GM12878 (cell line): ENCODE data around the gene MYH10. TPM values are rescaled to one million over a fixed set of nuclear protein-coding genes. Genes with fewer than 3 reads are reported as not detected.

Experiments used
- ATAC-seq: fragments of 200-7000 bp; cut with Tn5 transposase; 3 replicates; pipeline ENCODE4 v1.9.1; 2020; ENCODE audit warnings: mild to moderate bottlenecking, moderate library complexity
- BruUV-seq: library from RNA; stranded (reverse); fragments of 400-500 nt; replicated peaks from 2 replicates; lab custom pipeline; 2021; lab: Mats Ljungman, UMichigan
- CTCF ChIA-PET: fragments of 300-600 bp; sonication (Branson Sonifier 250); formaldehyde crosslinking; extraction: SDS; loops from one replicate; lab custom pipeline; 2021; ENCODE audit warnings: inconsistent platforms; lab: Yijun Ruan, JAX
- POLR2A ChIA-PET: fragments of 350-600 bp; formaldehyde crosslinking; extraction: SDS; loops from one replicate; lab custom pipeline; 2021; ENCODE audit warnings: inconsistent platforms; lab: Charles Lee
- RAD21 ChIA-PET: fragments of 300-600 bp; sonication (Branson Sonifier 250); formaldehyde crosslinking; loops from one replicate; lab custom pipeline; 2023; ENCODE audit warnings: antibody characterized with exemption; ENCODE audit not compliant: unreplicated experiment; lab: Charles Lee
- SMC1A ChIA-PET: fragments of 300-600 bp; sonication (Branson Sonifier 250); formaldehyde crosslinking; loops from one replicate; lab custom pipeline; 2023; ENCODE audit not compliant: unreplicated experiment, uncharacterized antibody; lab: Charles Lee
- DNase-seq: peaks from one replicate; pipeline ENCODE4 v3.0.0-alpha.2; 2011; ENCODE audit warnings: low read depth, low spot score
- FAIRE-seq: peaks from 3 replicates; lab custom pipeline; 2011; peaks lifted over from hg19 to GRCh38; lab: Jason Lieb, UNC
- H2AFZ ChIP-seq: 2 replicates; pipeline ENCODE4 v1.6.0; 2011; ENCODE audit warnings: low read depth, low read length, control low read depth; ENCODE audit not compliant: control insufficient read depth
- H3K27ac ChIP-seq: 2 replicates; pipeline ENCODE4 v1.5.1; 2011; ENCODE audit warnings: control low read depth; ENCODE audit not compliant: control insufficient read depth, insufficient read depth
- H3K27me3 ChIP-seq, 2 experiments: replicated peaks in 1 of 2; 2 replicates each; pipeline versions ENCODE4 v1.6.0 to v1.6.1; 2011; ENCODE audit warnings: low read length in 1 of 2; ENCODE audit not compliant: control insufficient read depth in 2 of 2, insufficient read depth in 2 of 2
- H3K36me3 ChIP-seq, 2 experiments: 2 replicates each; pipeline ENCODE4 v1.5.1; 2011; ENCODE audit warnings: low read length in 1 of 2; ENCODE audit not compliant: control insufficient read depth in 2 of 2, insufficient read depth in 2 of 2
- H3K4me1 ChIP-seq: 2 replicates; pipeline ENCODE4 v1.6.1; 2011; ENCODE audit warnings: mild to moderate bottlenecking, low read length, moderate library complexity, mixed read lengths; ENCODE audit not compliant: control insufficient read depth, insufficient read depth
- H3K4me2 ChIP-seq: 2 replicates; pipeline ENCODE4 v1.6.0; 2011; ENCODE audit warnings: control low read depth; ENCODE audit not compliant: control insufficient read depth, insufficient read depth
- H3K4me3 ChIP-seq: fragments of 200-600 bp; sonication (generic); 2 replicates; pipeline ENCODE4 v1.5.1; 2016
- H3K79me2 ChIP-seq: 2 replicates; pipeline ENCODE4 v1.6.0; 2011; ENCODE audit warnings: low read length; ENCODE audit not compliant: control insufficient read depth, insufficient read depth
- H3K9ac ChIP-seq: 2 replicates; pipeline ENCODE4 v1.8.0; 2011; ENCODE audit warnings: low read length, control low read depth, mixed read lengths; ENCODE audit not compliant: control insufficient read depth, insufficient read depth
- H3K9me3 ChIP-seq: replicated peaks from 3 replicates; pipeline ENCODE4 v1.5.1; 2011; ENCODE audit warnings: mild to moderate bottlenecking, low read length; ENCODE audit not compliant: control insufficient read depth, insufficient read depth
- H4K20me1 ChIP-seq: 2 replicates; pipeline ENCODE4 v1.6.0; 2011; ENCODE audit not compliant: control insufficient read depth, insufficient read depth
- ATF7 ChIP-seq: fragments of 450-650 bp; IDR thresholded peaks from 2 replicates; pipeline ENCODE4 v1.6.1; 2016; ENCODE audit warnings: low read depth, mild to moderate bottlenecking
- BHLHE40 ChIP-seq, 2 experiments: fragments of 450-650 bp in 1 of 2; IDR thresholded peaks; 2 replicates each; pipeline ENCODE4 v1.6.1; 2011 to 2017; ENCODE audit warnings: low read depth in 2 of 2, borderline replicate concordance in 1 of 2, improper control_type of control experiment in 1 of 2, low read length in 1 of 2, mild to moderate bottlenecking in 1 of 2
- CEBPB ChIP-seq, 2 experiments: fragments of 150-350 bp in 1 of 2; IDR thresholded peaks; 2 replicates each; pipeline ENCODE4 v1.6.1; 2012 to 2014; ENCODE audit warnings: low read depth in 2 of 2, low read length in 2 of 2, borderline replicate concordance in 1 of 2, inconsistent platforms in 1 of 2
- CEBPZ ChIP-seq: fragments of 150-350 bp; IDR thresholded peaks from 2 replicates; pipeline ENCODE4 v1.6.1; 2016; ENCODE audit warnings: low read depth, low read length
- CHD4 ChIP-seq: fragments of 200-600 bp; sonication (generic); IDR thresholded peaks from 2 replicates; pipeline ENCODE4 v1.6.1; 2016; ENCODE audit warnings: mild to moderate bottlenecking
- EP300 ChIP-seq, 2 experiments: fragments of 150-350 bp in 1 of 2; IDR thresholded peaks; 2 replicates each; pipeline ENCODE4 v1.6.1; 2011 to 2012; ENCODE audit warnings: low read depth in 2 of 2, low read length in 2 of 2, borderline replicate concordance in 1 of 2, improper control_type of control experiment in 1 of 2, inconsistent platforms in 1 of 2; ENCODE audit not compliant: control insufficient read depth in 1 of 2
- HDAC2 ChIP-seq: fragments of 200-600 bp; sonication (generic); IDR thresholded peaks from 2 replicates; pipeline ENCODE4 v1.6.1; 2017
- IRF5 ChIP-seq: fragments of 450-650 bp; IDR thresholded peaks from 2 replicates; pipeline ENCODE4 v1.6.1; 2017; ENCODE audit warnings: borderline replicate concordance
- MYC ChIP-seq: IDR thresholded peaks from 2 replicates; pipeline ENCODE4 v1.6.1; 2011; ENCODE audit warnings: mild to moderate bottlenecking, low read length, moderate library complexity, inconsistent platforms; ENCODE audit not compliant: insufficient read depth, insufficient replicate concordance, insufficient read length, severe bottlenecking
- SMAD1 ChIP-seq: fragments of 450-650 bp; IDR thresholded peaks from 2 replicates; pipeline ENCODE4 v1.6.1; 2018; ENCODE audit warnings: mild to moderate bottlenecking, low read depth; ENCODE audit not compliant: partially characterized antibody
- SMAD5 ChIP-seq: IDR thresholded peaks from 2 replicates; pipeline ENCODE4 v1.6.1; 2016; ENCODE audit warnings: antibody characterized with exemption, low read depth
- SUPT20H ChIP-seq: IDR thresholded peaks from 2 replicates; pipeline ENCODE4 v1.6.1; 2011; ENCODE audit warnings: low read depth, mild to moderate bottlenecking, low read length, moderate library complexity, borderline replicate concordance; ENCODE audit not compliant: control insufficient read depth
- TAF1 ChIP-seq: IDR thresholded peaks from 2 replicates; pipeline ENCODE4 v1.6.1; 2011; ENCODE audit warnings: mild to moderate bottlenecking, low read depth, low read length, borderline replicate concordance
- TCF3 ChIP-seq: IDR thresholded peaks from 2 replicates; pipeline ENCODE4 v1.6.1; 2012; ENCODE audit warnings: low read depth, mild to moderate bottlenecking, low read length, borderline replicate concordance; ENCODE audit not compliant: insufficient read depth
- ZNF384 ChIP-seq: IDR thresholded peaks from 2 replicates; pipeline ENCODE4 v1.6.1; 2012; ENCODE audit warnings: low read depth, mild to moderate bottlenecking, low read length, improper control_type of control experiment, borderline replicate concordance
- ZSCAN29 ChIP-seq: fragments of 450-650 bp; IDR thresholded peaks from 2 replicates; pipeline ENCODE4 v1.6.1; 2017; ENCODE audit warnings: mild to moderate bottlenecking, moderate library complexity
- WGBS: methylation state at CpG from one replicate; pipeline ENCODE4 v1.1.6; 2016; ENCODE audit warnings: low lambda C conversion rate; ENCODE audit not compliant: insufficient replicate concordance, insufficient coverage; ENCODE audit errors: missing lambda C conversion rate; 5-methylcytosine and 5-hydroxymethylcytosine counted together
- in situ Hi-C: fragments of 300-500 bp; cut with MboI; formaldehyde crosslinking; loops from 9 replicates; pipeline ENCODE4 v1.14.3; 2018; ENCODE audit warnings: mixed read lengths
- intact Hi-C: fragments of 100-400 bp; cut with micrococcal nuclease; formaldehyde crosslinking; loops from one replicate; pipeline ENCODE4 v1.14.2; 2022; ENCODE audit not compliant: unreplicated experiment
- polyA plus RNA-seq, 11 experiments: library from polyadenylated mRNA; depleted of rRNA in 4 of 11; unstranded in 6 of 11; stranded (reverse) in 5 of 11; fragments of >200 nt; fragmentation: Nextera tagmentation in 4 of 11; fragmentation: Illumina TruSeq in 1 of 11; extraction: Ambion mirVana in 4 of 11; extraction: Trizol in 1 of 11; gene quantifications; 1 replicate in 1 of 11; 2 replicates in 10 of 11; pipeline versions ENCODE4 v1.2.1 to v1.2.3, GENCODE V29; 2011 to 2016; ENCODE audit warnings: inconsistent platforms in 2 of 11, missing spikeins in 2 of 11, low read depth in 1 of 11
- total RNA-seq, 4 experiments: library from RNA; depleted of rRNA in 3 of 4; stranded (reverse); fragments of >200 nt in 3 of 4; fragmentation: Illumina TruSeq in 1 of 4; extraction: Trizol in 1 of 4; gene quantifications; 2 replicates each; pipeline versions ENCODE4 v1.2.1 to v1.2.3, GENCODE V29; 2013 to 2021

Gene MYH10
- total and polyA plus RNA-seq, 10 of the 15 experiments (the other 5 are each of a cell fraction or from before 2014, with no cell fraction given) = 0.33 to 7.1 (median 1.0) TPM

GRCh38 chr17:8602679-8603078 is 27.8 kb downstream of the MYH10 start (continued):
- TF ChIP-seq EP300 (IDR thresholded peaks at IDR 0.05; ENCODE audit: borderline replicate concordance in 1 of 2, control insufficient read depth in 1 of 2, low read depth in 2 of 2, low read length in 2 of 2) (no peak), IRF5 (no peak), ZSCAN29 (no peak)

GRCh38 chr17:8599351-8600011 is 31.0 kb downstream of the MYH10 start:
- H3K4me1 ChIP-seq = peaks cover 9% of the 10 kb centered on the region
- intact Hi-C loops = no loop called here
- no peak overlapping the region for H3K4me2 ChIP-seq
- H3K27me3 ChIP-seq = no peaks in the 10 kb centered on the region
- 6% methylated on average over 1 of the region's 1 CpG for WGBS
- H3K79me2 ChIP-seq = no peaks in the 10 kb centered on the region
- ATAC-seq (0 out of 3 replicates have a peak, but pooled peaks have one; percentile 28), FAIRE-seq (peak; percentile 62), DNase-seq (no peak)
- H2AFZ ChIP-seq = no peak overlapping the region
- H3K27ac ChIP-seq = no peak overlapping the region
- BruUV-seq = no TSS peak
- ChIA-PET POLR2A (no interaction called here), SMC1A (no interaction called here), RAD21 (no interaction called here), CTCF (no interaction called here)
- H3K9ac ChIP-seq = no peak overlapping the region
- H3K36me3 ChIP-seq = no peaks in the 10 kb centered on the region
- in situ Hi-C loops = no loop called here
- H3K9me3 ChIP-seq = no peaks in the 10 kb centered on the region; the same call in 2 of the 3 replicates
- H4K20me1 ChIP-seq = no peaks in the 10 kb centered on the region
- H3K4me3 ChIP-seq = no peak overlapping the region
- TF ChIP-seq CHD4 = no peak
- TF ChIP-seq ATF7 = no peak
- TF ChIP-seq TAF1 = no peak
- no peak for TF ChIP-seq TCF3
- no peak for TF ChIP-seq ZNF384
- TF ChIP-seq CEBPB (IDR thresholded peaks at IDR 0.05; ENCODE audit: borderline replicate concordance in 1 of 2, low read depth in 2 of 2, low read length in 2 of 2) = no peak
- no peak for TF ChIP-seq BHLHE40 (IDR thresholded peaks at IDR 0.05; ENCODE audit: borderline replicate concordance in 1 of 2, low read depth in 2 of 2, low read length in 1 of 2)
- TF ChIP-seq MYC = no peak
- no peak for TF ChIP-seq SMAD1
- no peak for TF ChIP-seq SMAD5
- TF ChIP-seq HDAC2 = no peak
- TF ChIP-seq SUPT20H = no peak
- TF ChIP-seq CEBPZ = no peak
